Measurements from ENCODE around the gene CHI3L1.

DNA sequence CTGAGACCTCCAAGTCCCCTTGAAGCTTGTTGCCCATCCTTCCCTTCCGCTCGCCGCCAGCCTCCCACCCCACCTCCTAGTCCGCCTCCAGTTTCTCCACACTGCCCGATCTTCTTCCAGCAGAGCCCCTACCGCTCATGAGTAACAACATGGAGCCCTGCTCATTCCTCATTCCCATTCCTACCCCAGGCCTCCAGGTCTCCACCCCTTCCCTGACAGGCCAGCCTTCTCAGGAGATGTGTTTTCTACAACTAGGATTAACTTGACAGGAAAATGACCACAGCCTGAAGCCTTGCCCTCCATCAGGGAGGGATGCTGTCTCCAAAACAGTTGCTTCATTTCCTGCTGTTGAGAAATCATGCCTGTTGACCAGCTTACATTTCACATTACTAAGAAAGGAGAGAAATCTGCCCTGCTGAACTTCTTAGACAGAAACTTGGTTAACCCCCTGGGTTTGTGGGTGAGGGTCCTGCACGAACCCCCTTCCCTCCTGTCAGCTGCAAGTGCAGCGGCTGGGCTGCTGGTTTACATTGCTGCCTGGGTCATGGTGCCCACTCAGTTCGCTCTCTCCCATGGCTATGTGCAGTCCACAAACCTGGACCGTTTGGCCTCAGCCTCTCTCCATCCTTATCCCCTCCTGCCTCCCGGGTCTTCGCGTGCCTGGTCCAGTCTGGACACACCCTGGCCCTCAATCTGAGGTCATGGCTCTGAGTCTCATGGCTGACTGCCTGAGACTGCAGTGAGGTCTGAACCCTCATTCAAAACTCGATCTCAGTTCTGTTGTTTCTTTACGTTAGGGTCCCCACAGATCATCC lies 16.1 kb upstream of the CHI3L1 start:
- TF ChIP-seq, protein P1, sequence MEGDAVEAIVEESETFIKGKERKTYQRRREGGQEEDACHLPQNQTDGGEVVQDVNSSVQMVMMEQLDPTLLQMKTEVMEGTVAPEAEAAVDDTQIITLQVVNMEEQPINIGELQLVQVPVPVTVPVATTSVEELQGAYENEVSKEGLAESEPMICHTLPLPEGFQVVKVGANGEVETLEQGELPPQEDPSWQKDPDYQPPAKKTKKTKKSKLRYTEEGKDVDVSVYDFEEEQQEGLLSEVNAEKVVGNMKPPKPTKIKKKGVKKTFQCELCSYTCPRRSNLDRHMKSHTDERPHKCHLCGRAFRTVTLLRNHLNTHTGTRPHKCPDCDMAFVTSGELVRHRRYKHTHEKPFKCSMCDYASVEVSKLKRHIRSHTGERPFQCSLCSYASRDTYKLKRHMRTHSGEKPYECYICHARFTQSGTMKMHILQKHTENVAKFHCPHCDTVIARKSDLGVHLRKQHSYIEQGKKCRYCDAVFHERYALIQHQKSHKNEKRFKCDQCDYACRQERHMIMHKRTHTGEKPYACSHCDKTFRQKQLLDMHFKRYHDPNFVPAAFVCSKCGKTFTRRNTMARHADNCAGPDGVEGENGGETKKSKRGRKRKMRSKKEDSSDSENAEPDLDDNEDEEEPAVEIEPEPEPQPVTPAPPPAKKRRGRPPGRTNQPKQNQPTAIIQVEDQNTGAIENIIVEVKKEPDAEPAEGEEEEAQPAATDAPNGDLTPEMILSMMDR (IDR thresholded peaks at IDR 0.05 in 2 of 3, conservative IDR thresholded peaks at IDR 0.05 in 1 of 3; ENCODE audit: borderline replicate concordance in 1 of 3, insufficient read depth in 1 of 3, low read depth in 2 of 3, low read length in 2 of 3) = no peak
- no peak for TF ChIP-seq POLR2AphosphoS5 (IDR thresholded peaks at IDR 0.05; ENCODE audit: low read depth, low read length)
- no peak for TF ChIP-seq SP1 (IDR thresholded peaks at IDR 0.05; ENCODE audit: low read depth)
- no peak for TF ChIP-seq EZH2 (IDR thresholded peaks at IDR 0.05)
- TF ChIP-seq, protein P2, sequence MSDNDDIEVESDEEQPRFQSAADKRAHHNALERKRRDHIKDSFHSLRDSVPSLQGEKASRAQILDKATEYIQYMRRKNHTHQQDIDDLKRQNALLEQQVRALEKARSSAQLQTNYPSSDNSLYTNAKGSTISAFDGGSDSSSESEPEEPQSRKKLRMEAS (IDR thresholded peaks at IDR 0.05) = no peak
- TF ChIP-seq POLR2A (IDR thresholded peaks at IDR 0.05; ENCODE audit: borderline replicate concordance, extremely low read depth, insufficient read depth, insufficient read length) = no peak
- no peak for TF ChIP-seq TCF7L2 (IDR thresholded peaks at IDR 0.05; ENCODE audit: borderline replicate concordance, extremely low read depth, insufficient read depth, insufficient read length)
- TF ChIP-seq EZH2phosphoT487 (IDR thresholded peaks at IDR 0.05; ENCODE audit: borderline replicate concordance) = no peak
- TF ChIP-seq YY1 (IDR thresholded peaks at IDR 0.05; ENCODE audit: extremely low read depth, insufficient replicate concordance, low read depth, low read length) = no peak
- no peak for TF ChIP-seq EGR1 (IDR thresholded peaks at IDR 0.05; ENCODE audit: low read depth)
- no peak for TF ChIP-seq ZNF274 (IDR thresholded peaks at IDR 0.05; ENCODE audit: low read depth, low read length)
- no peak for TF ChIP-seq SRF (IDR thresholded peaks at IDR 0.05; ENCODE audit: low read depth)
